H9 (cell line): ENCODE results near the gene RELB. TPM values are rescaled to one million over a fixed set of nuclear protein-coding genes. Genes with fewer than 3 reads are reported as not detected.

ENCODE experiments used
- DNase-seq: peaks from one replicate; pipeline ENCODE4 v3.0.0-alpha.2; 2017
- H2AFZ ChIP-seq: one replicate; pipeline ENCODE4 v1.6.1; 2013; ENCODE audit warnings: mild to moderate bottlenecking, low read length, control low read depth, moderate library complexity
- H2AK5ac ChIP-seq: 2 replicates; pipeline ENCODE4 v1.6.1; 2013; ENCODE audit warnings: low read length, control low read depth, mixed read lengths; ENCODE audit not compliant: insufficient read length
- H2BK120ac ChIP-seq: one replicate; pipeline ENCODE4 v1.6.1; 2013; ENCODE audit warnings: low read depth, mild to moderate bottlenecking, low read length, control low read depth, inconsistent platforms; ENCODE audit not compliant: poor library complexity, severe bottlenecking
- H2BK12ac ChIP-seq: 2 replicates; pipeline ENCODE4 v1.6.1; 2013; ENCODE audit warnings: low read length, control low read depth, mixed read lengths, low read depth; ENCODE audit not compliant: insufficient read length
- H2BK15ac ChIP-seq: 2 replicates; pipeline ENCODE4 v1.6.1; 2013; ENCODE audit warnings: low read depth, low read length, control low read depth
- H2BK20ac ChIP-seq: one replicate; pipeline ENCODE4 v1.6.1; 2013; ENCODE audit warnings: low read depth, mild to moderate bottlenecking, low read length, control low read depth, inconsistent platforms; ENCODE audit not compliant: poor library complexity, severe bottlenecking
- H2BK5ac ChIP-seq: 2 replicates; pipeline ENCODE4 v1.6.1; 2013; ENCODE audit warnings: low read length, control low read depth, mixed read lengths; ENCODE audit not compliant: insufficient read length
- H3K14ac ChIP-seq: 2 replicates; pipeline ENCODE4 v1.6.1; 2013; ENCODE audit warnings: low read length, control low read depth; ENCODE audit not compliant: insufficient read depth
- H3K18ac ChIP-seq: 2 replicates; pipeline ENCODE4 v1.6.1; 2013; ENCODE audit warnings: low read depth, mild to moderate bottlenecking, mixed read lengths, low read length, control low read depth; ENCODE audit not compliant: insufficient read length
- H3K23ac ChIP-seq: 2 replicates; pipeline ENCODE4 v1.6.1; 2013; ENCODE audit warnings: low read length, control low read depth, mixed read lengths, low read depth; ENCODE audit not compliant: insufficient read length
- H3K23me2 ChIP-seq: 2 replicates; pipeline ENCODE4 v1.6.1; 2013; ENCODE audit warnings: low read depth, mild to moderate bottlenecking, mixed read lengths, low read length, control low read depth; ENCODE audit not compliant: insufficient read length, poor library complexity, severe bottlenecking
- H3K27ac ChIP-seq: 2 replicates; pipeline ENCODE4 v1.5.1; 2013; ENCODE audit warnings: low read length, control low read depth, mixed read lengths, low read depth; ENCODE audit not compliant: insufficient read length
- H3K27me3 ChIP-seq: 2 replicates; pipeline ENCODE4 v1.6.1; 2013; ENCODE audit warnings: low read length, control low read depth, inconsistent platforms; ENCODE audit not compliant: insufficient read depth
- H3K4ac ChIP-seq: 2 replicates; pipeline ENCODE4 v1.6.1; 2013; ENCODE audit warnings: low read depth, mild to moderate bottlenecking, control low read depth, inconsistent platforms, low read length, moderate library complexity
- H3K4me1 ChIP-seq: 2 replicates; pipeline ENCODE4 v1.6.1; 2013; ENCODE audit warnings: low read length, control low read depth, inconsistent platforms; ENCODE audit not compliant: insufficient read depth
- H3K4me2 ChIP-seq: 2 replicates; pipeline ENCODE4 v1.6.1; 2013; ENCODE audit warnings: low read length, control low read depth, mixed read lengths; ENCODE audit not compliant: insufficient read length, insufficient read depth
- H3K56ac ChIP-seq: 2 replicates; pipeline ENCODE4 v1.6.1; 2013; ENCODE audit warnings: low read depth, mild to moderate bottlenecking, mixed read lengths, low read length, control low read depth; ENCODE audit not compliant: insufficient read length
- H3K79me1 ChIP-seq: 2 replicates; pipeline ENCODE4 v1.6.1; 2013; ENCODE audit warnings: low read depth, mild to moderate bottlenecking, moderate library complexity, low read length, control low read depth, inconsistent platforms; ENCODE audit not compliant: insufficient read depth, poor library complexity, severe bottlenecking
- H3K79me2 ChIP-seq: 2 replicates; pipeline ENCODE4 v1.6.1; 2013; ENCODE audit warnings: low read length, control low read depth, inconsistent platforms; ENCODE audit not compliant: insufficient read depth
- H3K9ac ChIP-seq: 2 replicates; pipeline ENCODE4 v1.6.1; 2013; ENCODE audit warnings: low read length, control low read depth, mixed read lengths; ENCODE audit not compliant: insufficient read length; ENCODE audit errors: extremely low read depth
- H3K9me3 ChIP-seq: one replicate; pipeline ENCODE4 v1.6.1; 2013; ENCODE audit warnings: low read depth, low read length, inconsistent platforms; ENCODE audit not compliant: control insufficient read depth
- H3T11ph ChIP-seq: one replicate; pipeline ENCODE4 v1.6.1; 2013; ENCODE audit warnings: mild to moderate bottlenecking, low read length, control low read depth, inconsistent platforms
- H4K20me1 ChIP-seq: one replicate; pipeline ENCODE4 v1.6.1; 2013; ENCODE audit not compliant: control insufficient read depth, insufficient read length, insufficient read depth
- H4K5ac ChIP-seq: 2 replicates; pipeline ENCODE4 v1.6.1; 2013; ENCODE audit warnings: low read depth, mild to moderate bottlenecking, mixed read lengths, low read length, control low read depth; ENCODE audit not compliant: insufficient read length
- H4K8ac ChIP-seq: replicated peaks from 2 replicates; pipeline ENCODE4 v1.6.1; 2013; ENCODE audit warnings: low read length, control low read depth, mixed read lengths, low read depth; ENCODE audit not compliant: insufficient read length
- H4K91ac ChIP-seq: 2 replicates; pipeline ENCODE4 v1.6.1; 2013; ENCODE audit warnings: low read depth, mild to moderate bottlenecking, moderate library complexity, mixed read lengths, low read length, control low read depth; ENCODE audit not compliant: insufficient read length
- H3K27ac Mint-ChIP-seq, 3 experiments: 2 replicates in 2 of 3; 3 replicates in 1 of 3; pipeline ENCODE4 v1.8.0; 2020 to 2021; ENCODE audit warnings: mixed read lengths in 3 of 3, mild to moderate bottlenecking in 1 of 3, moderate library complexity in 1 of 3
- H3K27me3 Mint-ChIP-seq: 2 replicates; pipeline ENCODE4 v1.8.0; 2021; ENCODE audit warnings: low read depth, mild to moderate bottlenecking, moderate library complexity, mixed read lengths
- H3K36me3 Mint-ChIP-seq, 3 experiments: 2 replicates in 2 of 3; 3 replicates in 1 of 3; pipeline ENCODE4 v1.8.0; 2020 to 2021; ENCODE audit warnings: low read depth in 3 of 3, mixed read lengths in 3 of 3; ENCODE audit not compliant: insufficient read depth in 1 of 3
- H3K4me1 Mint-ChIP-seq, 2 experiments: 2 replicates each; pipeline ENCODE4 v1.8.0; 2020; ENCODE audit warnings: mixed read lengths in 2 of 2
- H3K4me3 Mint-ChIP-seq, 2 experiments: 2 replicates in 1 of 2; 3 replicates in 1 of 2; pipeline ENCODE4 v1.8.0; 2020 to 2021; ENCODE audit warnings: mild to moderate bottlenecking in 2 of 2, mixed read lengths in 2 of 2, moderate library complexity in 1 of 2
- H3K9me3 Mint-ChIP-seq, 2 experiments: 2 replicates in 1 of 2; 3 replicates in 1 of 2; pipeline ENCODE4 v1.8.0; 2020; ENCODE audit warnings: mild to moderate bottlenecking in 2 of 2, mixed read lengths in 2 of 2, moderate library complexity in 1 of 2
- CTCF ChIP-seq: fragments of 200-600 bp; sonication (generic); conservative IDR thresholded peaks from 3 replicates; pipeline ENCODE4 v1.8.0; 2021; ENCODE audit warnings: antibody characterized with exemption, mild to moderate bottlenecking
- WGBS: extraction: QIAGEN DNeasy Blood & Tissue Kit; methylation state at CpG from one replicate; pipeline ENCODE4 v1.1.7; 2013; ENCODE audit warnings: missing lambda C conversion rate, low lambda C conversion rate, mixed read lengths; ENCODE audit not compliant: insufficient read length; ENCODE audit errors: extremely low coverage; 5-methylcytosine and 5-hydroxymethylcytosine counted together
- total RNA-seq: library from RNA; stranded (reverse); gene quantifications from 2 replicates; pipeline ENCODE4 v1.2.1, GENCODE V29; 2021

The RELB gene
- total RNA-seq, 1 experiment from 2014 or later = 13.7 TPM

- H3K23me2 ChIP-seq = peaks cover 2% of the 10 kb centered on the region
Observed at GRCh38 chr19:44961821-44962220, 39.4 kb upstream of the RELB start.

More at GRCh38 chr19:44961821-44962220, 39.4 kb upstream of the RELB start:
- no peak overlapping the region for H2BK120ac ChIP-seq
- no peak for TF ChIP-seq CTCF
- H2AK5ac ChIP-seq = no peak overlapping the region
- no peak overlapping the region for H3T11ph ChIP-seq
- no peak overlapping the region for H3K9ac ChIP-seq
- Mint-ChIP-seq H3K9me3 (no peaks in the 10 kb centered on the region), H3K27me3 (no peaks in the 10 kb centered on the region), H3K4me3 (no peak overlapping the region), H3K4me1 (peaks cover under 1 to 8% of the 10 kb centered on the region in 2 experiments; a peak in 2 of 4 replicates), H3K36me3 (peaks cover 16 to 41% (median 39%) of the 10 kb centered on the region in 3 experiments; a peak in 6 of 7 replicates), H3K27ac (no peak overlapping the region)
- DNase-seq = no peak
- no peak overlapping the region for H3K18ac ChIP-seq
- H4K91ac ChIP-seq = no peak overlapping the region
- no peaks in the 10 kb centered on the region for H3K9me3 ChIP-seq
- H3K4ac ChIP-seq = no peak overlapping the region
- H3K4me1 ChIP-seq = no peaks in the 10 kb centered on the region
- peaks cover 9% of the 10 kb centered on the region for H3K79me1 ChIP-seq
- no CpG with 5 or more reads among the region's 8 CpGs for WGBS
- no peak overlapping the region for H3K56ac ChIP-seq
- H3K4me2 ChIP-seq = no peak overlapping the region
- H3K27me3 ChIP-seq = no peaks in the 10 kb centered on the region
- H3K14ac ChIP-seq = no peak overlapping the region
- no peak overlapping the region for H2BK12ac ChIP-seq
- H4K20me1 ChIP-seq = no peaks in the 10 kb centered on the region
- no peak overlapping the region for H2BK20ac ChIP-seq
- no peak overlapping the region for H2BK15ac ChIP-seq
- no peak overlapping the region for H3K23ac ChIP-seq
- H2BK5ac ChIP-seq = no peak overlapping the region
- no peak overlapping the region for H4K5ac ChIP-seq
- H3K79me2 ChIP-seq = peaks cover 23% of the 10 kb centered on the region; the same call in 1 of the 2 replicates
- H3K27ac ChIP-seq = no peak overlapping the region
- H2AFZ ChIP-seq = no peak overlapping the region
- H4K8ac ChIP-seq = no peak overlapping the region
